Body of pancreas (tissue), 4 donors: ENCODE results near the gene THBS2. TPM values are rescaled to one million over a fixed set of nuclear protein-coding genes. Genes with fewer than 3 reads are reported as not detected.

Experiments
- ATAC-seq: fragments of 150-250 bp; one replicate; pipeline ENCODE4 v1.9.1; 2016
- DNase-seq, 4 donors: peaks; one replicate each; pipeline ENCODE4 v3.0.0-alpha.2; 2019
- H3K27ac ChIP-seq, 4 donors: fragments of 200-600 bp; sonication (generic); 1 replicate in 3 of 4; 2 replicates in 1 of 4; pipeline versions ENCODE4 v1.5.1 to v1.6.1; 2016 to 2019; ENCODE audit warnings: mild to moderate bottlenecking in 1 of 4, mixed read lengths in 1 of 4, moderate library complexity in 1 of 4
- H3K27me3 ChIP-seq, 2 donors: fragments of 200-600 bp; sonication (generic); one replicate each; pipeline ENCODE4 v1.6.0; 2016; ENCODE audit warnings: mild to moderate bottlenecking in 1 of 2
- H3K36me3 ChIP-seq, 2 donors: fragments of 200-600 bp; sonication (generic); replicated peaks in 1 of 2; 2 replicates each; pipeline ENCODE4 v1.5.1; 2016; ENCODE audit warnings: low read depth in 2 of 2; ENCODE audit not compliant: insufficient read depth in 1 of 2
- H3K4me1 ChIP-seq: fragments of 200-600 bp; sonication (generic); one replicate; pipeline ENCODE4 v1.6.0; 2016
- H3K4me3 ChIP-seq, 2 donors: fragments of 200-600 bp; sonication (generic); 1 replicate in 1 of 2; 2 replicates in 1 of 2; pipeline ENCODE4 v1.5.1; 2016 to 2019
- H3K9me3 ChIP-seq, 3 donors: fragments of 200-600 bp; sonication (generic); 1 replicate in 2 of 3; 2 replicates in 1 of 3; pipeline ENCODE4 v1.5.1; 2016
- POLR2A ChIP-seq, 3 donors: fragments of 450-650 bp; IDR thresholded peaks; one replicate each; pipeline ENCODE4 v1.6.1; 2016; ENCODE audit warnings: antibody characterized with exemption in 3 of 3, mild to moderate bottlenecking in 2 of 3
- WGBS, 2 donors: methylation state at CpG; one replicate each; pipeline ENCODE4 v1.1.5; 2017; 5-methylcytosine and 5-hydroxymethylcytosine counted together
- intact Hi-C: fragments of 100-400 bp; cut with DNase I; formaldehyde crosslinking; loops from one replicate; pipeline ENCODE4 v1.15.1; 2023
- total RNA-seq, 2 donors: library from RNA; depleted of rRNA; stranded (reverse); fragments of >200 nt; gene quantifications; one replicate each; pipeline ENCODE4 v1.1.0, GENCODE V29; 2016
- TF ChIP-seq, protein P1 (sequence below), 7 experiments: fragments of 450-650 bp in 4 of 7; fragments of 200-600 bp in 3 of 7; sonication (generic) in 3 of 7; IDR thresholded peaks; one replicate each; pipeline ENCODE4 v1.5.1; 2016 to 2019; ENCODE audit warnings: antibody characterized with exemption in 7 of 7

Gene THBS2
- total RNA-seq, 2 donors from 2014 or later, result 8.9 to 9.6 TPM

DNA sequence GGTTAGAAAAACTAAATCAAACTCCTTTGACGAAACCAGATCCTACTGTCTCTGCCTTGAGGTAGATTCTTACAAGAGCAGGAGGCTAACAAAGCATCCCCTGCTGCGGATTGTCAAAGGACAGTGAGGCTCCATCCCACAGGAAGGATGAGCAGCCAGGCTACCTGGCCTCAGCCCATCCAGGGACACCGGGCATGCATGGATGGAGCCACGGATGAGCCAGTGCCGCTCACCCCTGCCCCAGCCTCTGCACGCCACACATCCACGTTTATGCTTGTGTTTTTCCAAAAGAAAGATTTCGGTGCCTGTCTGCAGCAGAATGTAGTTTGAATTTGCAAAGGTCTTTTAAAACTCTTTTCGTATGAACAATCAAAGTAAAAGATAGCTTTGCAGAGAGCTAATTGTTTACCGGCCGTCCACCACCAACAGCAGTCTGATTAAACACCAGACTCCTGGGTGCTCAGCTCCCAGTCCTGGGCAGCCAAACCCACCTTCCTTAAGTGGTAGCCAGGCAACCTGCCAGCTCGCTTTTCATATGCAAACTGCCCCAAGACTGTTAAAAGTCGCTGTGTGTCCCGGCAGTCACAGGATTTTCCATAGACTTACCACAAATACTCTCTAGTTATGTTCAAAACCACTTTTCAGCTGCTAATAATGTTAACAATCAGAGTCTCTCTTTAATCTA is 999 bp downstream of the THBS2 start:
- DNase-seq (no peak), ATAC-seq (no peak)
- H3K36me3 ChIP-seq, result no peaks in the 10 kb centered on the region
- peaks cover 0 to 11% of the 10 kb centered on the region in 2 donors for H3K27me3 ChIP-seq
- H3K4me3 ChIP-seq, result no peak overlapping the region
- H3K27ac ChIP-seq, result no peak overlapping the region
- 15 to 21% methylated on average over 14 of the region's 14 CpGs for WGBS, 2 donors
- no peak for TF ChIP-seq POLR2A (IDR thresholded peaks at IDR 0.05)
- TF ChIP-seq, protein P1, sequence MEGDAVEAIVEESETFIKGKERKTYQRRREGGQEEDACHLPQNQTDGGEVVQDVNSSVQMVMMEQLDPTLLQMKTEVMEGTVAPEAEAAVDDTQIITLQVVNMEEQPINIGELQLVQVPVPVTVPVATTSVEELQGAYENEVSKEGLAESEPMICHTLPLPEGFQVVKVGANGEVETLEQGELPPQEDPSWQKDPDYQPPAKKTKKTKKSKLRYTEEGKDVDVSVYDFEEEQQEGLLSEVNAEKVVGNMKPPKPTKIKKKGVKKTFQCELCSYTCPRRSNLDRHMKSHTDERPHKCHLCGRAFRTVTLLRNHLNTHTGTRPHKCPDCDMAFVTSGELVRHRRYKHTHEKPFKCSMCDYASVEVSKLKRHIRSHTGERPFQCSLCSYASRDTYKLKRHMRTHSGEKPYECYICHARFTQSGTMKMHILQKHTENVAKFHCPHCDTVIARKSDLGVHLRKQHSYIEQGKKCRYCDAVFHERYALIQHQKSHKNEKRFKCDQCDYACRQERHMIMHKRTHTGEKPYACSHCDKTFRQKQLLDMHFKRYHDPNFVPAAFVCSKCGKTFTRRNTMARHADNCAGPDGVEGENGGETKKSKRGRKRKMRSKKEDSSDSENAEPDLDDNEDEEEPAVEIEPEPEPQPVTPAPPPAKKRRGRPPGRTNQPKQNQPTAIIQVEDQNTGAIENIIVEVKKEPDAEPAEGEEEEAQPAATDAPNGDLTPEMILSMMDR (IDR thresholded peaks at IDR 0.05), result no peak
- intact Hi-C loops, result no loop called here
- H3K9me3 ChIP-seq, result no peaks in the 10 kb centered on the region
- H3K4me1 ChIP-seq, result peaks cover 5% of the 10 kb centered on the region

DNA sequence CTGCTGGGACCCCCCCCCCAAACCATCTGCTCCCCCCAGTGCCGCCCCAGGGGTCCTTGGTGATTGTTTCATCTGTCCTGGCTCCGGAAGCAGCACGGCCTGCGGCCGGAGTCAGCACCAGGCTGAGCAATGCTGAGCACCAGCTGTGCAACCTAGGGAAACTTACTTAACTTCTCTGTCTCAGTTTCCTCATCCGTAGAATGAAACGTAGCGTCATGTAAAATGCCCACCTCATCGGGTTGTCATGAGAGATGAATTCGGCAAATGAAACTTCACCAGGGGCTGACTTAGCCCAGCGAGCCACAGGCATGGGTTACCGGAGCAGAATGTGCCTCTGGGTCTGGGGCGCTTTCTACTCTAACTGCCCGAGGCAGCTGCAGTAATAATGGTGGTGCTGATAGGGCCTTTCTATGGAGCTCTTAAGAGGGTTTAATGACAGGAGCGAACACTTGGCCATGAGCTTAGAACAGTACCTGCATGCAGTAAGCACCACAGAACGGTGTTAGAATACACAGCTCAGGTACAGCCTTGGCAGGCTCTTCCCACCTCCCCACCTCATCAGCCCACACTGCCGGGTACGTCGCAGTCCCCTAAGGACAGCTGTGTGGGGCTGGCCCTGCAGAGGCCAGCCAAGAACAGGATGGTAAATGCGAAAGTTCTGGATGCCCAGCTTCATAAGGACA is 1.7 kb downstream of the THBS2 start:
- H3K27ac ChIP-seq, result no peak overlapping the region
- intact Hi-C loops, result no loop called here

DNA sequence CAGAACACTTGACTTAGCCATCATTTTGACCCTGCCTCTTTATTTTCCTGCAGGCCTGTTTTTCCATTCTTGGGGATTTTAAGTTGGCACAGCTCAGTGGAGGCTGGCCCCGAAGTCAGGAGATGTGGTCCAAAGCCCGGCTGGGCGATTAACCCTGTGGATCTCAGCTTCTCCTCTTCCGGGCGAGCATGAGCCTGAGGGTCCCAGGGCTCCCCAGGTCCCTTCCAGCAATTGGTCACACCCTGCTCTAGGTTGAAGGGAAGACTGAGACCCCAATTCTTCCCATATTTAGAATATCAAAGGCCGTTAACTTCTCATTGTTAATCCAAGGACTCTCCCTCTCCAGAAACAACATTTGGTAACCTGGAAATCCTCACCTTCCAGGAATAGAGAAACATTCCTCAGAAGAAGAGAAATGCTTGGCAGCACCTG is 2.3 kb downstream of the THBS2 start:
- peaks cover 0 to 11% of the 10 kb centered on the region in 2 donors for H3K27me3 ChIP-seq
- no peaks in the 10 kb centered on the region for H3K9me3 ChIP-seq
- no peak overlapping the region for H3K27ac ChIP-seq
- DNase-seq, result no peak
- H3K4me3 ChIP-seq, result no peak overlapping the region
- WGBS, 2 donors, result 53 to 60% methylated on average over 6 of the region's 6 CpGs
- H3K4me1 ChIP-seq, result peaks cover 5% of the 10 kb centered on the region
- no peak for ATAC-seq
- intact Hi-C loops, result no loop called here
- TF ChIP-seq, protein P1 (IDR thresholded peaks at IDR 0.05), result no peak
- no peak for TF ChIP-seq POLR2A (IDR thresholded peaks at IDR 0.05)
- no peaks in the 10 kb centered on the region for H3K36me3 ChIP-seq

More for the DNA sequence above, 1.7 kb downstream of the THBS2 start:
- Histone ChIP-seq H3K9me3 (no peaks in the 10 kb centered on the region), H3K36me3 (no peaks in the 10 kb centered on the region), H3K27me3 (peaks cover 0 to 11% of the 10 kb centered on the region in 2 donors), H3K4me3 (no peak overlapping the region), H3K4me1 (peaks cover 5% of the 10 kb centered on the region)
- no peak for TF ChIP-seq POLR2A (IDR thresholded peaks at IDR 0.05)
- TF ChIP-seq, protein P1 (IDR thresholded peaks at IDR 0.05), result no peak
- no peak for ATAC-seq
- WGBS, 2 donors, result 29 to 47% methylated on average over 19 to 20 of the region's 20 CpGs
- DNase-seq, result no peak

DNA sequence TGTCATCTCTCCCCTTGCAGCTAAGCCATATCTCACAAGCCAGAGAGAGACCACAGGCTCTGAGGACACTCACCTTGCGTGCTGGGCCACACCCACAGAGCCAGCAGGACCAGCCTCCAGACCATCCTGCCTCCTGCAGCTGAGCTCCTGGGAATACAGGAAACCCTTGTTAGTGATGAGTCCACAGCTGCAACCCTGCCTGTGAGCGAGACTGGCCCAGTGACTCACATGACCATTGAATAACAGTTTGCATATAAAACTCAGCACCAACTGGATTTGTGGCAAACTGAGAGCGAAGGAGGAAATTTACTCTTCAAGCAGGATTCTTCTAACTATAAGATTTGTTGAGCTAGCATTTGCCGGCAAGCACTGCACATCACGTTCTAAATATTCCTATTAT is 3.0 kb downstream of the THBS2 start:
- whole genome bisulfite sequencing, 2 donors, result 63 to 75% methylated on average over 5 of the region's 5 CpGs
- Histone ChIP-seq H3K27me3 (peaks cover 0 to 11% of the 10 kb centered on the region in 2 donors), H3K27ac (no peak overlapping the region), H3K4me3 (no peak overlapping the region), H3K4me1 (peaks cover 5% of the 10 kb centered on the region), H3K9me3 (no peaks in the 10 kb centered on the region), H3K36me3 (no peaks in the 10 kb centered on the region)
- DNase-seq, result no peak
- intact Hi-C loops, result no loop called here
- ATAC-seq, result no peak
- TF ChIP-seq, protein P1 (IDR thresholded peaks at IDR 0.05), result no peak
- no peak for TF ChIP-seq POLR2A (IDR thresholded peaks at IDR 0.05)
